RCC 7860 (cell line): ENCODE measurements around the gene THRB.

Experiments used
- DNase-seq: peaks from one replicate; pipeline ENCODE4 v3.0.0-alpha.2; 2015; ENCODE audit warnings: low spot score
- FAIRE-seq: peaks from 2 replicates; lab custom pipeline; 2012; peaks lifted over from hg19 to GRCh38; lab: Jason Lieb, UNC

The THRB gene

GRCh38 chr3:24359645-24360462 lies 134.8 kb downstream of the THRB start:
- no peak for FAIRE-seq
- DNase-seq = no peak

- DNase-seq (no peak), FAIRE-seq (no peak)
Measured at GRCh38 chr3:24359102-24359501, 135.5 kb downstream of the THRB start.

- DNase-seq (no peak), FAIRE-seq (no peak)
Measured at GRCh38 chr3:24357635-24358034, 137.0 kb downstream of the THRB start.

GRCh38 chr3:24355806-24356205 lies 138.8 kb downstream of the THRB start:
- no peak for DNase-seq
- FAIRE-seq = no peak

GRCh38 chr3:24354230-24354629 lies 140.4 kb downstream of the THRB start:
- DNase-seq (no peak), FAIRE-seq (no peak)

GRCh38 chr3:24352893-24353553 lies 141.6 kb downstream of the THRB start:
- DNase-seq (no peak), FAIRE-seq (no peak)

- FAIRE-seq (no peak), DNase-seq (no peak)
Measured at GRCh38 chr3:24351779-24352469, 142.7 kb downstream of the THRB start.

GRCh38 chr3:24349367-24350019 lies 145.2 kb downstream of the THRB start:
- no peak for DNase-seq
- no peak for FAIRE-seq

GRCh38 chr3:24348348-24348747 lies 146.3 kb downstream of the THRB start:
- FAIRE-seq (no peak), DNase-seq (no peak)

GRCh38 chr3:24344784-24345439 lies 149.7 kb downstream of the THRB start:
- FAIRE-seq (peak; percentile 27), DNase-seq (no peak)

GRCh38 chr3:24343084-24343783 lies 151.4 kb downstream of the THRB start:
- DNase-seq = peak; percentile 82
- peak; percentile 89 for FAIRE-seq

- FAIRE-seq (no peak), DNase-seq (no peak)
Measured at GRCh38 chr3:24342275-24342674, 152.4 kb downstream of the THRB start.

- FAIRE-seq = peak; percentile 85
- peak; percentile 74 for DNase-seq
Measured at GRCh38 chr3:24341668-24342067, 153.0 kb downstream of the THRB start.

GRCh38 chr3:24340966-24341365 lies 153.7 kb downstream of the THRB start:
- DNase-seq = no peak

GRCh38 chr3:24340161-24340560 lies 154.5 kb downstream of the THRB start:
- FAIRE-seq (no peak), DNase-seq (no peak)

More at GRCh38 chr3:24340966-24341365, 153.7 kb downstream of the THRB start:
- no peak for FAIRE-seq

GRCh38 chr3:24339266-24339825 lies 155.3 kb downstream of the THRB start:
- FAIRE-seq = no peak
- DNase-seq = no peak

- DNase-seq (no peak), FAIRE-seq (no peak)
Measured at GRCh38 chr3:24338409-24339130, 156.1 kb downstream of the THRB start.

GRCh38 chr3:24336101-24336500 lies 158.5 kb downstream of the THRB start:
- DNase-seq (no peak), FAIRE-seq (no peak)

GRCh38 chr3:24332092-24332491 lies 162.6 kb downstream of the THRB start:
- DNase-seq = no peak
- no peak for FAIRE-seq
